HUES48 (cell line): Measurements from ENCODE around the gene ITPKA.
"Not testable (repeated sequence)": the region's sequence is repeated elsewhere in the genome, so short reads cannot be mapped to it uniquely, and the experiment has no call there.

Source experiments
- H3K27ac ChIP-seq: one replicate; pipeline ENCODE4 v1.7.0; 2013; ENCODE audit warnings: low read depth, low read length, inconsistent platforms
- H3K27me3 ChIP-seq: 2 replicates; pipeline ENCODE4 v1.6.1; 2013; ENCODE audit warnings: mild to moderate bottlenecking, low read length; ENCODE audit not compliant: control insufficient read depth, insufficient read depth
- H3K36me3 ChIP-seq: 2 replicates; pipeline ENCODE4 v1.6.1; 2013; ENCODE audit warnings: low read length; ENCODE audit not compliant: control insufficient read depth, insufficient read depth
- H3K4me1 ChIP-seq: 2 replicates; pipeline ENCODE4 v1.6.1; 2013; ENCODE audit warnings: mild to moderate bottlenecking, low read length; ENCODE audit not compliant: control insufficient read depth, insufficient read depth
- H3K4me3 ChIP-seq: 2 replicates; pipeline ENCODE4 v1.5.1; 2013; ENCODE audit warnings: mild to moderate bottlenecking, low read depth, low read length
- H3K9ac ChIP-seq: 2 replicates; pipeline ENCODE4 v1.6.1; 2013; ENCODE audit warnings: mild to moderate bottlenecking, low read depth, low read length, moderate library complexity
- H3K9me3 ChIP-seq: 2 replicates; pipeline ENCODE4 v1.6.1; 2013; ENCODE audit warnings: low read length; ENCODE audit not compliant: control insufficient read depth, insufficient read depth

ITPKA gene

DNA sequence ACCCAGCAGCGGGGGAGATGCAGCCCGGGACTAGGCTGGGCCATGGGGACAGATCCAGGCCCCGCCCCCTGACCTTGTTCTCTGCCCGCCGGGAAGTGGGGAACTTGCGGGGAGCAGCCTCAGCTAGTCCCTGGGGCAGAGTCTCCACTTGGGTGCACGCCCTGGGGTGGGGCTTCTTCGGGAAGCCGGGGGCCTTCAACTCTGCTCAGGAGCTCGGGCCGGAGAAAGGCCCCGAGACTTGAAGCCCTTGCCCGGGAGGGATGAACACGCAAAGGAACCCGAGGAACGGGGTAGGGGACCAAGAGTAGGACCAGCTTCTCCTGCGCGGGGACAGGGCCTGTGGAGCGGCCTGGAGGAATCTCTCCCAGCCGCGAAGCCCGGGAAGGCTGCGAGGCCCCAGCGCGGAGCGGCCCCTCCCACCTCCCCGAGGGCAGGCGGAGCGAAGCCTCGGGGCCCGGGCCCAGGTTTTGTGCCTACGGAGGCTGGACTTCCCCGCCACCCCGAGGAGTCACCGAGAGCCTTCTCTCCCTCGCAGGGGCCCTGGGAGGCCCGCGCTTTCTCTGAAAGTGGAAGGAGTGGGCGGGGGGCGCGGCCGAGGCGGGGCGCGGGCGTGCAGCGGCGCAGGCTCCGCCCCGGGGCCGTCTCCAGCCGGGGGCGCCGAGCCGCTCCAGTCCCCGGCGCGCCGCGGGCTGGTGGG lies at the start of gene ITPKA:
ITPKA (plus strand) TSS at position 670 of the 697 bp plus-strand sequence. CDS start 54 bp downstream, outside the sequence.
- H3K9ac ChIP-seq: no peak within 1 kb of the TSS

DNA sequence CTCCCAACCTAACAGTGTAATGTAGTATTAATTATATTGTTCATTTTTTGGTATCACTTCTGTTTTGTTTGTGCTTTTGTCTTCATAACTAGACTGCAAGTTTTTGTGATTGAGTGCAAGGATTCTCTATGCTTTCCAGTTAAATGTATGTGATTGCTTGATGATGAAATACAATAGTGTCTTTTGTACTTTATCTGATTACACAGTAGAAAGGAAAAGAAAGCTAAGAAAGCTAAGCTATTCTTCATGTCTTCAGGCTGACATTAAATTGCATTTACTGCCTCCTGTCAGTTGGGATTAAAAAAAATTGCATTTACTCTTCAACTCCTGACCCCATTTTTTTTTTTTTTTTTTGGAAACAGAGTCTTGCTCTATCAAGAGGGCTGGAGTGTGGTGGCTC lies 48.3 kb upstream of the ITPKA start:
- Histone ChIP-seq H3K36me3 (peaks cover 33% of the 10 kb centered on the region), H3K27me3 (no peaks in the 10 kb centered on the region), H3K27ac (no peak overlapping the region), H3K9ac (no peak overlapping the region), H3K9me3 (no peaks in the 10 kb centered on the region), H3K4me3 (no peak overlapping the region), H3K4me1 (no peaks in the 10 kb centered on the region)

More for the DNA sequence above, at the start of gene ITPKA:
- H3K27ac ChIP-seq: peak within 1 kb of the TSS; percentile 47
- peak within 1 kb of the TSS; percentile 66 for H3K4me3 ChIP-seq
- H3K4me1 ChIP-seq: peaks cover 6% of the 10 kb centered on the region
- H3K9me3 ChIP-seq: no peaks in the 10 kb centered on the region
- no peaks in the 10 kb centered on the region for H3K36me3 ChIP-seq
- peaks cover 81% of the 10 kb centered on the region for H3K27me3 ChIP-seq

DNA sequence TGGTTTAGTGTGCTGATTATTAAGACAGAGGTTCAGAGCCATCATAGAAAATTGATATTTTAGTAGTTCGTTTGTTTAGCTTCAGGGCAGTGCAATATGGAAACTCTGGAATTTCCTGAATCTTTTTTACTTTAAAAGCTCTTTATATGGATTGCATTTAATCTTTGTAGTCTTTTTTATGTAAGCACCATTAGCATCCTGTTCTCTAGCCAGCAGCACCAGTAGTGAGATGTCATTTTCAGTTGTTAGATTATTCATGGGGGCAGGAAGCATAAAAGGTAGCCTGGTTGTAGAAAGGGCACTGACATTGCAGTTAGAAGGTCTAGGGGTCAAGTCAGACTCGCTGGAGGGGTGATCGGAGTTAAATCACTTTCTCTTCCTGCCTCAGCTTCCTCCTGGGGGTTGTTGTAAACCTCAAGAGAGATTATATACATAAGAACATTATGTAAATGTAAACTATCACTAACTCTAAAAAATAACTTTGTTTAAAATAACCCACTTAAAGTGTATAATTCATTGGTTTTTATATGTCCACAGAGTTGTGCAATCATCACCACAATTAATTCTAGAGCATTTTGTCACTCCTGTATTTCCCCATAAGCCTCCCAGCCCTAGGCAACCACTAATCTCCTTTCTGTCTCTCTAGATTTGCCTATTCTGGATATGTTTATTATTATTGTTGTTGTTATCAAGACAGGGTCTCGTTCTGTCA lies 31.4 kb upstream of the ITPKA start:
- H3K4me1 ChIP-seq: no peaks in the 10 kb centered on the region
- H3K27me3 ChIP-seq: no peaks in the 10 kb centered on the region
- H3K4me3 ChIP-seq: no peak overlapping the region
- H3K36me3 ChIP-seq: peaks cover 68% of the 10 kb centered on the region
- H3K9me3 ChIP-seq: no peaks in the 10 kb centered on the region
- no peak overlapping the region for H3K27ac ChIP-seq
- no peak overlapping the region for H3K9ac ChIP-seq

DNA sequence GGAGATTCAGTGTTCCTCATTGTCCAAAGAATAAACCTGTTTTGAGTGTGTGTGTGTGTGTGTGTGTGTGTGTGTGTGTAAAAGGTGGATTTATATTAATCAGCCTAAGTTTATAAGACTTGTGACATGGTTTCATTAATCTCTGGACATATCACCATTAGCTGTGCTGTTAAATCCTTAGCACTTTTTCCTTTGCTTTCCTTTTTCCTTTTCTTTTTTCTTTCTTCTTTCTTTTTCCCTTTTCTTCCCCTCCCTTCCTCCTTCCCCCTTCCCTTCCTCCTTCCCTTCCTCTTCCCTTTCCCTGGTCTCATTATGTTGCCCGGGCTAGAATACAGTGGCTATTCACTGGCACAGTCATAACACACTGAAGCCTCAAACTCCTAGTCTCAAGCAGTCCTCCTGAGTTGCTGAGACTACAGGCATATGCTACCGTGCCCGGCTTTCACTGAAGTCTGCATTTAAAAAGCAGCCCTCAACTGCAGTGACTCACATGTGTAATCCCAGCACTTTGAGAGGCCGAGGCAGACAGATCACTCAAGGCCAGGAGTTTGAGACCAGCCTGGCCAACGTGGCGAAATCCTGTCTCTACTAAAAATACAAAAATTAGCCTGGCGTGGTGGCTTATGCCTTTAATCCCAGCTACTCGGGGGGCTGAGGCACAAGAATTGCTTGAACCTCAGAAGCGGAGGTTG lies 28.6 kb upstream of the ITPKA start:
- no peaks in the 10 kb centered on the region for H3K9me3 ChIP-seq
- H3K4me1 ChIP-seq: no peaks in the 10 kb centered on the region
- H3K36me3 ChIP-seq: peaks cover 69% of the 10 kb centered on the region
- no peak overlapping the region for H3K9ac ChIP-seq
- H3K4me3 ChIP-seq: no peak overlapping the region
- no peak overlapping the region for H3K27ac ChIP-seq
- no peaks in the 10 kb centered on the region for H3K27me3 ChIP-seq

DNA sequence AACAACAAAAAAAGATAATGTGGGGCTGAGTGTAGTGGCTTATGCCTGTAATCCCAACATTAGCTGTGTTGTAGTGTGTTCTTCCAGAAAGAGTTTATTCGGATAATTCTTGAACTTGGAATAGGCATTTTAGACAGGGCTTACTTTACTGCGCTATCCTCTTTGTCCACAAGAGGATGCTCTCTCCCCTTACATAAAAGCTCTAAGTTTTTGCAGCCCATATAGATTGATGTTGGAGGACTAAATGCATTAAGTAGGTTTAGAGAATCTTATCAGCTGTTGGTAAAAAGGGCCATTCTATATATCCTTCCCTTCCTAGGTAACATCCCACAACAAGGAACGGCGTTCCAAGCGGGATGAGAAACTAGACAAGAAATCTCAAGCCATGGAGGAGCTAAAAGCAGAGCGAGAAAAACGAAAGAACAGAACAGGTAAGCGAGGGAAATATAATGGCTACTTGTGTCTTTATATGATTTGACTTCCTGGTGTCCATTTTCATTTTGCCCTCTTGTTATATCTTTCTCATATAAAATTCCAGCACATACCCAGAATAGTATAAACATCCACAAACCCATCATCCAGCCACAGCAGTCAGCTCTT lies 27.8 kb upstream of the ITPKA start:
- peaks cover 76% of the 10 kb centered on the region for H3K36me3 ChIP-seq
- H3K4me3 ChIP-seq: no peak overlapping the region
- no peaks in the 10 kb centered on the region for H3K27me3 ChIP-seq
- no peak overlapping the region for H3K27ac ChIP-seq
- H3K4me1 ChIP-seq: no peaks in the 10 kb centered on the region
- H3K9me3 ChIP-seq: no peaks in the 10 kb centered on the region
- H3K9ac ChIP-seq: no peak overlapping the region

DNA sequence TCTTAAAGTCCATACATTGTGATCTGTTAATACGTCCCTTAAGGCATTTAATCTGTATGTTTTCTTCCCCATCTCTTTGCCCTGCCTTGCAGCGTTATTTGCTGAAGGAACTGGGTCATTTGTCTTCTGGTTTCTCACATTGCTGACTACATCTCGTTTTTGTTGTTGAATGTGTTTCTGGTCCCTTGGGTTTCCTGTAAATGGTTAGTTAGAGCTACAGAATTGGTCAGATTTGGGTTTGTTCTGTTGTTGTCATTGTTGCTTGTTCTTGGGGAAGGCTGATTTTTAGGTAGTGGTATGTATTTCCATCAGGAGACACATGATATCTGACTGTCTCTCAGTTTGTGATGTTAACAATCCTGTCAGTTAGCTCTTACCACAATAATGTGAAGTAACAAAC lies 27.0 kb upstream of the ITPKA start:
- peaks cover 83% of the 10 kb centered on the region for H3K36me3 ChIP-seq
- no peaks in the 10 kb centered on the region for H3K4me1 ChIP-seq
- no peak overlapping the region for H3K27ac ChIP-seq
- no peak overlapping the region for H3K9ac ChIP-seq
- no peaks in the 10 kb centered on the region for H3K27me3 ChIP-seq
- H3K4me3 ChIP-seq: no peak overlapping the region
- no peaks in the 10 kb centered on the region for H3K9me3 ChIP-seq

DNA sequence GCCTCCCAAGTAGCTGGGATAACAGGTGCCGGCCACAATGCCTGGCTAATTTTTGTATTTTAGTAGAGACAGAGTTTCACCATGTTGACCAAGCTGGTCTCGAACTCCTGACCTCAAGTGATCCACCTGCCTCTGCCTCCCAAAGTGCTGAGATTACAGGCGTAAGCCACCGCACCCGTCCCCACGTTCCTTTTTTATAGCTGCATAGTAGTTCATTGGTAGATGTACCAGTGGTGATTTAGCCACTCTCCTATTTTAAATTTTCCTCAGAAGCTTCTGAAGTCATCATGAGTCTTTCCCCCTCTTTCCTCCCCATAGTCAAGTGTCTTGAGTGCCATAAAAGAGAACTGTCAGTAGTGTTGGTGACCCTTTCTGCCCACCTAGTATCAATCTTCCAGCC lies 24.0 kb upstream of the ITPKA start:
- not testable (repeated sequence) for H3K9me3 ChIP-seq, H3K4me3 ChIP-seq, H3K4me1 ChIP-seq, H3K9ac ChIP-seq, H3K27me3 ChIP-seq, H3K27ac ChIP-seq
- H3K36me3 ChIP-seq: peaks cover 76% of the 10 kb centered on the region

DNA sequence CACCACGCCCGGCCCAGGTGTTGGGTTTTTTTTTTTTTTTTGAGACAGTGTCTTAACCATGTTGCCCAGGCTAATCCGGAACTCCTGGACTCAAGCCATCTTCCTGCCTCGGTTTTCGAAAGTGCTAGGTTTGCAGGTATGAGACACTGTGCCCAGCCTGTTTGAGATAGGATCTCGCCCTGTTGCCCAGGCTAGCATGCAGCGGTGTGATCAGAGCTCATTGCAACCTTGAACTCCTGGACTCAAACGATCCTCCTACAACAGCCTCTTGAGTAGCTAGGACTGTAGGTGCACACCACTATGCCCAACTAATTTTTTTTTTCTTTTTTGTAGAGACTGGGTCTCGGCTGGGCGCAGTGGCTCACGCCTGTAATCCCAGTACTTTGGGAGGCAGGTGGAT lies 20.3 kb upstream of the ITPKA start:
- Histone ChIP-seq H3K9ac (no peak overlapping the region), H3K9me3 (no peaks in the 10 kb centered on the region), H3K27ac (no peak overlapping the region), H3K4me3 (no peak overlapping the region), H3K36me3 (peaks cover 80% of the 10 kb centered on the region), H3K27me3 (no peaks in the 10 kb centered on the region), H3K4me1 (no peaks in the 10 kb centered on the region)

DNA sequence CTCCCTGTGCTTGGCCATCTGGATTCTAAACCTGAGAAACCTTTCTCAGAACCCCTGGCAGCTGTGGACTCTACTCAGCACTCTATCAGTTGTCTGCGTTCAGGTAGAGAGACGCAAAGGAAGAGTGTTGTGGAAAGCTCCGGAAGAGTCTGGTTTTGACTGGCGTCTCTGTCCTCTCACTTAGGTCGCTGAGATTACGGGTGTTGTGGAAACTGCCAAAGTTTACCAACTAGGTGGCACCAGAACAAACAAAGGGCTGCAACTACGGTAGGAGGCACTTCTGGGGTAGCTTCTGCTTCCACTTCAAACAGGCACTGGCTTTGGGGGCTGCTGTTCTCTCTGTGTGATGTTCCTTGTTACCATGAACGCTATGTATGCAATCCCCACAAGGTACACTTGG lies 19.2 kb upstream of the ITPKA start:
- H3K9me3 ChIP-seq: no peaks in the 10 kb centered on the region
- H3K36me3 ChIP-seq: peaks cover 81% of the 10 kb centered on the region
- no peak overlapping the region for H3K27ac ChIP-seq
- no peak overlapping the region for H3K9ac ChIP-seq
- H3K4me3 ChIP-seq: no peak overlapping the region
- no peaks in the 10 kb centered on the region for H3K4me1 ChIP-seq
- H3K27me3 ChIP-seq: no peaks in the 10 kb centered on the region

DNA sequence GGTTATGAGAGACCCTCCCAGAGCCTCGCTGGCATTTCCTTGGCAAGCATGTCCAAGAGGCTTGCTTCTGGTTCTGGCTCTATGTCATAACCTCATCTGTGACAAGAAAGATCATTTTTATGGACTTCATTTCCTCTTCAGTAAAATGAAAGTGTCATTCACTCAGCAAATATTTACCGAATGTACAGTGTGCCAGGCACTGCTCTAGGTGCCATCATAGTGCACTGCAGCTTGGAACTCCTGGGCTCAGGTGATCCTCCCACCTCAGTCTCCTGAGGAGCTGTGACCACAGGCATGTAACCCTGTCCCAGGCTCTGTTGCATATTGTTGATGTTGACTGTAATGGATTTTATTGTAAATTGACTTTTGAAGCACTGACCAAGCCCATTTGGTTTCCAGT lies 18.7 kb upstream of the ITPKA start:
- no peaks in the 10 kb centered on the region for H3K27me3 ChIP-seq
- peaks cover 81% of the 10 kb centered on the region for H3K36me3 ChIP-seq
- H3K27ac ChIP-seq: no peak overlapping the region
- no peak overlapping the region for H3K9ac ChIP-seq
- no peaks in the 10 kb centered on the region for H3K4me1 ChIP-seq
- H3K9me3 ChIP-seq: no peaks in the 10 kb centered on the region
- H3K4me3 ChIP-seq: no peak overlapping the region
